ENCODE measurements around the gene NUP107. TPM values are rescaled to one million over a fixed set of nuclear protein-coding genes. Genes with fewer than 3 reads are reported as not detected.

The NUP107 gene
- total RNA-seq, 1 experiment from 2014 or later: 132 TPM

DNA sequence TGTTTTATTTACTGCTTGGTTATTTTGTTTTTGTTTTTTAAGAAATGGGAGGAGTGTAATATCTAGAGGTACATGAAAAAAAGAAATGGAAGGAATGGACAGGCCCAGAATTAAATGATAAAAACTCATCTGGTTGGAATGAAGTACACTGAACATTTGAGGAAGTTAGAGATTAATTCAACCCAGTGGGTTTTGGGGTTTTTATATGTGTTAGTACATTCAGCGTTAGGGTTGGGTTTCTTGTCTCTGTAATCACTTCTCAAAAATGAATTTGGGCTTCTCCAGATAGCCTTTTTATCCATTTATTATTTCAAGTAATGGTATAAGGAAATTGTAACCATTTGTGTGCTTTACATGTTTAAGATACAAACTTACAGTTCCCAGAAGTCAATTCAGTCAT is 19.5 kb upstream of the NUP107 start:
- Mint-ChIP-seq H3K36me3 (no peaks in the 10 kb centered on the region; the same call in 1 of the 2 replicates), H3K9me3 (no peaks in the 10 kb centered on the region), H3K4me3 (no peak overlapping the region), H3K27me3 (ENCODE audit: low read depth) (no peaks in the 10 kb centered on the region), H3K4me1 (peaks cover 17% of the 10 kb centered on the region), H3K27ac (no peak overlapping the region)
- ChIA-PET POLR2A (interaction anchor here (1.0 kb wide), 1 partner anchor 60 kb away, joined by 3 read pairs; no protein-coding TSS in a partner anchor), CTCF (no interaction called here)
- ATAC-seq (no peak), DNase-seq (ENCODE audit: low spot score) (no peak)
- TF ChIP-seq ZNF512 (CRISPR knock-in tag; IDR thresholded peaks at IDR 0.05; ENCODE audit: borderline replicate concordance) (no peak), NFYB (CRISPR knock-in tag; conservative IDR thresholded peaks at IDR 0.05; ENCODE audit: low read depth) (no peak), ETV6 (CRISPR knock-in tag; IDR thresholded peaks at IDR 0.05) (no peak), PRDM15 (CRISPR knock-in tag; IDR thresholded peaks at IDR 0.05) (no peak), ZNF416 (CRISPR knock-in tag; IDR thresholded peaks at IDR 0.05) (no peak), TP53 (CRISPR knock-in tag; IDR thresholded peaks at IDR 0.05) (no peak), E2F1 (CRISPR knock-in tag; IDR thresholded peaks at IDR 0.05) (no peak), GABPB1 (CRISPR knock-in tag; IDR thresholded peaks at IDR 0.05) (no peak), HMGXB4 (CRISPR knock-in tag; IDR thresholded peaks at IDR 0.05) (no peak), ZNF281 (CRISPR knock-in tag; IDR thresholded peaks at IDR 0.05) (no peak)

GRCh38 chr12:68667896-68668295 is 18.9 kb upstream of the NUP107 start:
- Mint-ChIP-seq H3K27ac (peak overlapping the region; percentile 45; the same call in 1 of the 2 replicates), H3K36me3 (no peaks in the 10 kb centered on the region), H3K4me3 (no peak overlapping the region), H3K4me1 (peaks cover 17% of the 10 kb centered on the region), H3K27me3 (ENCODE audit: low read depth) (no peaks in the 10 kb centered on the region), H3K9me3 (no peaks in the 10 kb centered on the region)
- ChIA-PET CTCF (no interaction called here), POLR2A (no interaction called here)
- 0 out of 2 replicates have a peak, but pooled peaks have one; percentile 19 for TF ChIP-seq ZNF671 (CRISPR knock-in tag; IDR thresholded peaks at IDR 0.05)
- TF ChIP-seq, protein P1, sequence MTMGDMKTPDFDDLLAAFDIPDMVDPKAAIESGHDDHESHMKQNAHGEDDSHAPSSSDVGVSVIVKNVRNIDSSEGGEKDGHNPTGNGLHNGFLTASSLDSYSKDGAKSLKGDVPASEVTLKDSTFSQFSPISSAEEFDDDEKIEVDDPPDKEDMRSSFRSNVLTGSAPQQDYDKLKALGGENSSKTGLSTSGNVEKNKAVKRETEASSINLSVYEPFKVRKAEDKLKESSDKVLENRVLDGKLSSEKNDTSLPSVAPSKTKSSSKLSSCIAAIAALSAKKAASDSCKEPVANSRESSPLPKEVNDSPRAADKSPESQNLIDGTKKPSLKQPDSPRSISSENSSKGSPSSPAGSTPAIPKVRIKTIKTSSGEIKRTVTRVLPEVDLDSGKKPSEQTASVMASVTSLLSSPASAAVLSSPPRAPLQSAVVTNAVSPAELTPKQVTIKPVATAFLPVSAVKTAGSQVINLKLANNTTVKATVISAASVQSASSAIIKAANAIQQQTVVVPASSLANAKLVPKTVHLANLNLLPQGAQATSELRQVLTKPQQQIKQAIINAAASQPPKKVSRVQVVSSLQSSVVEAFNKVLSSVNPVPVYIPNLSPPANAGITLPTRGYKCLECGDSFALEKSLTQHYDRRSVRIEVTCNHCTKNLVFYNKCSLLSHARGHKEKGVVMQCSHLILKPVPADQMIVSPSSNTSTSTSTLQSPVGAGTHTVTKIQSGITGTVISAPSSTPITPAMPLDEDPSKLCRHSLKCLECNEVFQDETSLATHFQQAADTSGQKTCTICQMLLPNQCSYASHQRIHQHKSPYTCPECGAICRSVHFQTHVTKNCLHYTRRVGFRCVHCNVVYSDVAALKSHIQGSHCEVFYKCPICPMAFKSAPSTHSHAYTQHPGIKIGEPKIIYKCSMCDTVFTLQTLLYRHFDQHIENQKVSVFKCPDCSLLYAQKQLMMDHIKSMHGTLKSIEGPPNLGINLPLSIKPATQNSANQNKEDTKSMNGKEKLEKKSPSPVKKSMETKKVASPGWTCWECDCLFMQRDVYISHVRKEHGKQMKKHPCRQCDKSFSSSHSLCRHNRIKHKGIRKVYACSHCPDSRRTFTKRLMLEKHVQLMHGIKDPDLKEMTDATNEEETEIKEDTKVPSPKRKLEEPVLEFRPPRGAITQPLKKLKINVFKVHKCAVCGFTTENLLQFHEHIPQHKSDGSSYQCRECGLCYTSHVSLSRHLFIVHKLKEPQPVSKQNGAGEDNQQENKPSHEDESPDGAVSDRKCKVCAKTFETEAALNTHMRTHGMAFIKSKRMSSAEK (CRISPR knock-in tag; IDR thresholded peaks at IDR 0.05; ENCODE audit: borderline replicate concordance): no peak
- TF ChIP-seq SOX15 (CRISPR knock-in tag; IDR thresholded peaks at IDR 0.05): no peak
- TF ChIP-seq TP53 (CRISPR knock-in tag; IDR thresholded peaks at IDR 0.05): no peak
- DNase-seq (ENCODE audit: low spot score) (no peak), ATAC-seq (peak; percentile 69)
